ENCODE data around the gene SMG5. TPM values are rescaled to one million over a fixed set of nuclear protein-coding genes. Genes with fewer than 3 reads are reported as not detected.

SMG5 gene
- total RNA-seq, 2 experiments from 2014 or later = 70.3 to 70.7 TPM

GRCh38 chr1:156289857-156290256 is 7.2 kb upstream of the SMG5 start:
- ChIA-PET POLR2A (no interaction called here), CTCF (no interaction called here)
- Mint-ChIP-seq H3K9me3 (no peaks in the 10 kb centered on the region), H3K27ac (no peak overlapping the region), H3K36me3 (ENCODE audit: low read depth) (peaks cover 6% of the 10 kb centered on the region), H3K4me3 (no peak overlapping the region), H3K27me3 (no peaks in the 10 kb centered on the region), H3K4me1 (ENCODE audit: low read depth) (peaks cover 8% of the 10 kb centered on the region)
- DNase-seq (no peak), ATAC-seq (no peak)
- intact Hi-C loops (cut with micrococcal nuclease) = no loop called here
- no peak for TF ChIP-seq CTCF (IDR thresholded peaks at IDR 0.05)

GRCh38 chr1:156286061-156286460 is 3.4 kb upstream of the SMG5 start:
- no peaks in the 10 kb centered on the region for H3K9me3 Mint-ChIP-seq
- no peak for TF ChIP-seq CTCF (IDR thresholded peaks at IDR 0.05)
- ATAC-seq (no peak), DNase-seq (no peak)
- H3K27ac Mint-ChIP-seq = no peak overlapping the region
- H3K27me3 Mint-ChIP-seq = no peaks in the 10 kb centered on the region
- H3K36me3 Mint-ChIP-seq (ENCODE audit: low read depth) = peaks cover 15% of the 10 kb centered on the region
- POLR2A ChIA-PET = interaction anchor here (1.5 kb wide), 1 partner anchor 15 kb away, joined by 3 read pairs; no protein-coding TSS in a partner anchor
- intact Hi-C loops (cut with micrococcal nuclease) = no loop called here
- peaks cover 18% of the 10 kb centered on the region for H3K4me1 Mint-ChIP-seq (ENCODE audit: low read depth)
- H3K4me3 Mint-ChIP-seq = no peak overlapping the region
- CTCF ChIA-PET = no interaction called here

GRCh38 chr1:156285437-156285836 is 2.8 kb upstream of the SMG5 start:
- no peak for TF ChIP-seq CTCF (IDR thresholded peaks at IDR 0.05)
- POLR2A ChIA-PET = interaction anchor here (1.6 kb wide), 1 partner anchor 8 kb away, joined by 7 read pairs; no protein-coding TSS in a partner anchor
- Mint-ChIP-seq H3K4me3 (no peak overlapping the region), H3K4me1 (ENCODE audit: low read depth) (peaks cover 24% of the 10 kb centered on the region), H3K27ac (no peak overlapping the region), H3K36me3 (ENCODE audit: low read depth) (peaks cover 15% of the 10 kb centered on the region), H3K9me3 (no peaks in the 10 kb centered on the region), H3K27me3 (no peaks in the 10 kb centered on the region)
- CTCF ChIA-PET = interaction anchor here (1.3 kb wide), 1 partner anchor 34 kb away, joined by 3 read pairs; no protein-coding TSS in a partner anchor
- intact Hi-C loops (cut with micrococcal nuclease) = no loop called here
- DNase-seq (no peak), ATAC-seq (no peak)

- Mint-ChIP-seq H3K27ac (peak overlapping the region; percentile 25), H3K9me3 (no peaks in the 10 kb centered on the region), H3K36me3 (ENCODE audit: low read depth) (peaks cover 20% of the 10 kb centered on the region), H3K27me3 (no peaks in the 10 kb centered on the region), H3K4me3 (no peak overlapping the region), H3K4me1 (ENCODE audit: low read depth) (peaks cover 30% of the 10 kb centered on the region)
- DNase-seq (no peak), ATAC-seq (no peak)
- POLR2A ChIA-PET = interaction anchor here (0.9 to 5.1 kb wide), 7 partner anchors 9 to 148 kb away, joined by 3 to 50 read pairs (median 5); no protein-coding TSS in a partner anchor
- CTCF ChIA-PET = interaction anchor here (1.3 to 6.1 kb wide), 3 partner anchors 35 to 52 kb away, joined by 3 to 24 read pairs (median 4); partner anchors contain the start of gene CCT3
- intact Hi-C loops (cut with micrococcal nuclease) = no loop called here
- TF ChIP-seq CTCF (IDR thresholded peaks at IDR 0.05) = no peak
Observed at GRCh38 chr1:156284757-156285156, 2.1 kb upstream of the SMG5 start.

- ATAC-seq = no peak
- ChIA-PET POLR2A (interaction anchor here (0.7 to 5.1 kb wide), 13 partner anchors 9 to 468 kb away, joined by 3 to 50 read pairs (median 5); partner anchors contain the start of genes CCT3 and TSACC), CTCF (interaction anchor here (1.3 to 6.1 kb wide), 8 partner anchors 11 to 142 kb away, joined by 3 to 24 read pairs (median 4); partner anchors contain the start of genes CCT3 and GLMP)
- TF ChIP-seq CTCF (IDR thresholded peaks at IDR 0.05) = no peak
- H3K4me1 Mint-ChIP-seq (ENCODE audit: low read depth) = peaks cover 32% of the 10 kb centered on the region
- no peak for DNase-seq
- peaks cover 22% of the 10 kb centered on the region for H3K36me3 Mint-ChIP-seq (ENCODE audit: low read depth)
- H3K27ac Mint-ChIP-seq = peak within 1 kb of the TSS; percentile 94
- intact Hi-C loops (cut with micrococcal nuclease) = no loop called here
- no peaks in the 10 kb centered on the region for H3K27me3 Mint-ChIP-seq
- peak within 1 kb of the TSS; percentile 99 for H3K4me3 Mint-ChIP-seq
- H3K9me3 Mint-ChIP-seq = no peaks in the 10 kb centered on the region
Observed at GRCh38 chr1:156284112-156284511, 1.5 kb upstream of the SMG5 start, which contains the start of gene TMEM79. Gene TMEM79, plus strand, starts transcription at chr1:156284325. Its CDS starts 902 bp downstream, at chr1:156285227.

Measured in activated CD8-positive, alpha-beta T cell treated with anti-CD3 and anti-CD28 coated beads for 36 hours (primary cell).